Measurements from ENCODE around the gene MRPL10.

MRPL10 gene

GRCh38 chr17:47839071-47839470 lies 7.7 kb upstream of the MRPL10 start:
- no peak for DNase-seq (ENCODE audit: low spot score)

GRCh38 chr17:47838636-47839035 lies 7.3 kb upstream of the MRPL10 start:
- DNase-seq (ENCODE audit: low spot score) = no peak

- DNase-seq (ENCODE audit: low spot score) = no peak
Observed at GRCh38 chr17:47837401-47838039, 6.2 kb upstream of the MRPL10 start.

DNA sequence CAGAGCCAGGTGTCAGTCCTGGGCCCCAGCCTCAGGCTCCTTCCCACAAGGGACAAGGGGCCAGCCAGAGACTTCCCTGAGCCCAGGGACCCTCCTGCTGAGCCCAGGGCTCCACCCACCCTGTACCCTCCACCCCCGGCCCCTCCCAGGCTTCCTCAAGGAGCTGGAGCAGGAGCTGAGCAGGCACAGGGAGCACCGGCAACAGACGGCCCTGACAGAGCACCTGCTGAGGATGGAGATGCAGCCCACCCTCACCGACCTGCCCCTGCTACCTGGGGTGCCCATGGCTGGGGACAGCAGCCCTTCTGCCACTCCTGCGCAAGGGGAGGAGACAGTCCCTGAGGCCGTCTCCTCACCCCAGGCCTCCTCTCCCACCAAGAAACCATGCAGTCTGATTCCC lies 5.3 kb upstream of the MRPL10 start:
- no peak for DNase-seq (ENCODE audit: low spot score)

DNA sequence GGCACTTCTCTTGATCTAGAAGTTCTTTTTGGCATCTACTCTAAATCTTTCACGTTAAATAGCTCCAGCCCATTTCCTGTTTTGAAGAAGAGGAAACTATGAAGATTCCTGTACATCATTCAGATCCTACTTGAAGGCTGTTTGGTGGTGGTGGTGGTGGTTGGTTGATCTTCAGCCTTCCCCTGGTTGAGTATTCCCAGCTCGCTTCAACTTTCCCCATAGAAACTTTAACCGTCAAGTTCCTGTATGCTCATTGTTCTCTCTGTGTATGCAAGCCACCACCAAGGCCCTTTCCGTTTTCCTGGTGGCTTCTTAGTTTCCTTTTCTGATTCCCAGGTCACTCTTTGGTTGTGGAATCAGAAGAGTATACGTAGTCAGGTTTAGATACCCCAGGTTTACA lies 3.4 kb upstream of the MRPL10 start:
- DNase-seq (ENCODE audit: low spot score) = no peak

DNA sequence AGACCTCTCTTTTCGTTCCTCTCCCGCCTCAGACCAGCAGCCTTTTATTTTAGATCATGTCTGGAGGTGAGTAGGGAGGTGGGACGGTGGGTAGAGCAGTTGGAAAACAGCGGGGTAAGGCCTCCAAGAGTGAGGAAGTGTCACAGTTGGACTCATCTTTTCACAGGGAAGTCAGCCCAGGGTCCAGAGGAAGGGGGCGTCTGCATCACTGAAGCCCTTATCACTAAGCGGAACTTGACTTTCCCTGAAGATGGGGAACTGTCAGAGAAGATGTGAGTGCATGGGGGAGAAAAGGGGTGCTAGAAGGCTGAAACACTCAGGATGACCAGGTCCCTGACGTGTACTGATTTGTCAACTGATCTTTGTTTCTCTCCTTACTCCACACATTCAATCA lies 590 bp upstream of the MRPL10 start:
- DNase-seq (ENCODE audit: low spot score) = peak; percentile 67

- DNase-seq (ENCODE audit: low spot score) = no peak
Observed at GRCh38 chr17:47830396-47831002, 842 bp downstream of the MRPL10 start.

GRCh38 chr17:47829870-47830269 lies 1.5 kb downstream of the MRPL10 start:
- no peak for DNase-seq (ENCODE audit: low spot score)

GRCh38 chr17:47823519-47823918 lies 7.8 kb downstream of the MRPL10 start:
- no peak for DNase-seq (ENCODE audit: low spot score)

DNA sequence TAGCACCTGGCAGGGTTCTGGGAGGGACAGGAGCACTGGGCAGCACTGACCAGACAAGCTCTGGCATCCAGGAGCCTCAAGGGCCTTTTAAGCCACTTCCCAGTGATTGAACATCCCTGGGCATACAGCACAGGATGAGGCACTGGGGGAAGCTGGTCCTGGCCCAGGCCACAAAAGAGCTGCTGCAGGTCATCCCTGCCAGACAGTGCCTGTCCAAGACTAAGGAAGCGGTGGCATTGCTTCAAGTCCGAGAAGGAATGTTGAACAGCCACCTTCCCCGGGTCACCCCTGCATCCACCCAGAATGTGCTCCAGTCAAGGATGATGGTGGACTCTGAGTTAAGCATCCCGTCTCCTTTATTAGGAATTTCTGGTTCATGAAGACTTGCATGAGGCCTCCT lies 8.6 kb downstream of the MRPL10 start:
- no peak for DNase-seq (ENCODE audit: low spot score)

DNA sequence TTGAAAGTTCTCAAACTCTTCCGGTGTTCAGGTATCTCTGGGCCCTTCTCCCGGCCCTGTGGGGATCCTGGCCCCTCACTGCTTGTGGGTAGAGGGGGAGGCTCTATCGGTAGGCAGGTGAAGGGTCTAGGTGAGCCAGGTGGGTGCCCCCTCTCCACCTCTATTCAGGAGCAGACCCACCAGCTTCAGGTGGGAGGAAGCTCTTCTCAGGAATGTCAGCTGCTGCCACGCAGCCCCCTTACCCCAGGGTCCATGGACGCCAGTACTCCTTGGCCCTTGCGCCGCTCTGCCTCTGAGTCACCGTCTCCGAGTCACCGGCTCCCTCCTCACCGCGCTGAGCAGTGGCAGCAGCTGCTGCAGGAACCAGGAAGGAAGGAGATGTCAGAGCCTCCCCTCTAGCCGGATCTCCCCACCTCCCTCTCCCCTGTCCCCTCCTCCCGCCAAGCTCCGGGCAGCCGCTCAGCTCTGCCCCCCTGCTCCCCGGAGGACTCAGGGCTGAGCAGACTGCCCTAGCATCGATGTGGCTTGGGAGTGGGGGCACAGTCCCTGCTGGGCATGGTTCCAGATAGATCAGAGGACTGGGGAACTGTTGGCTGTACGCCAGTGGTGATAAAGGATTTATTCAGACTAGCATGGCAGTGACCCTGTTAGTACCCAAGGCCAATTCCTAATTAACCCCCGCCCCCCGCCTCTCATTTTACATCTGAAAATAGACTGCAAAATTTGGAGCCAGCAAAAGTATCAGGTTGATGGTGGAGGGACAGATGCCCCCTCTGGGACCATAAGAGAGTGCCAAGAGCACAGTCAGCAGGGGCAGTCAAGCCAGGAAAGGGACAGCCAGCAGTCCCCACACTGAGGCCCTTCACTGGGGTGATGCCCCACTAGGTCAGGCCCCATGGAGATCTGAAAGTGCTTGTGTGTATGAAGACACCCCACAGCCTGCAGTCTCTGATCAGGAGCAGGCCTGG lies 9.6 kb downstream of the MRPL10 start, which contains the start of gene OSBPL7:
Gene OSBPL7, minus strand, starts transcription at position 371 of the 968 bp plus-strand sequence. CDS start 1,516 bp downstream, outside the sequence.
- DNase-seq (ENCODE audit: low spot score) = peak; percentile 68

GRCh38 chr17:47821031-47821423 lies 10.3 kb downstream of the MRPL10 start:
- no peak for DNase-seq (ENCODE audit: low spot score)

DNA sequence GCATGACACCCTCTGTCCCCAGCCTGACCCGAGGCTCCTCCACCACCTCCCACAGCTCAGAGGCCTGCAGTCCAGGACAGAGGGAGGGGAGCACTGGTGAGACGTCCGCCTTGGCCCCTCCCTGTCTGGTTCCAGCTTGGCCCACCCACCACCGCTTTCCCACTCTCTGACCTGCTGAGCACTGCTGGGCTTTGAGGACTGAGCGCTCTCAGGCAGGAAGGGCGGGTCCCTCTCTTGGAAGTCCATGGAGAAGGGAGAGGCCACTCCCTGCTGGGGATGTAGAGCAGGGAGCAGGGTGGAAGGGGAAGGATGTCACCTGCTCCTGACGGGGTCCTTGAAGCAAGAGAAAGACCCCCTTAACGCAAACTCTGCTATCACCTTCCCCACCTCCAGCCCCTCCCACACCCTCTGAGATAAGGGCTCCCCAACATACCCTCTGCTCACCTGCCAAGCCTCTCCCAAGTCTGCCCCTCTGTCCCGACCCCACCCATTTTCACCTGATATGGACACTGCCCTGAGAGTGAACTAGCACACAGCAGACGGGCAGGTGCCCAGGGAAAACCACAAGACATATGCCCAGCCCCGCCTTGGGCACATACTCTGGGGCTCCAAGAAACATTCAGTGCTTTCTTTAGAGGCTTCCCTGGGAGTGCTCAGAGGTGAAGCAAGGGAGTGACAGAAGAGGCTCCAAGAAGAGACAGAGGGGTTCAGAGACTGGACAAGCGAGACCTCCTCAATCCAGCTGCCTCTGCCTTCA lies 11.1 kb downstream of the MRPL10 start:
- DNase-seq (ENCODE audit: low spot score) = no peak

GRCh38 chr17:47819475-47819874 lies 11.9 kb downstream of the MRPL10 start:
- DNase-seq (ENCODE audit: low spot score) = no peak

GRCh38 chr17:47818002-47818695 lies 13.2 kb downstream of the MRPL10 start:
- DNase-seq (ENCODE audit: low spot score) = no peak

- DNase-seq (ENCODE audit: low spot score) = no peak
Observed at GRCh38 chr17:47816947-47817346, 14.4 kb downstream of the MRPL10 start.

- no peak for DNase-seq (ENCODE audit: low spot score)
Observed at GRCh38 chr17:47816111-47816735, 15.1 kb downstream of the MRPL10 start.

GRCh38 chr17:47815106-47815918 lies 16.0 kb downstream of the MRPL10 start:
- no peak for DNase-seq (ENCODE audit: low spot score)

DNA sequence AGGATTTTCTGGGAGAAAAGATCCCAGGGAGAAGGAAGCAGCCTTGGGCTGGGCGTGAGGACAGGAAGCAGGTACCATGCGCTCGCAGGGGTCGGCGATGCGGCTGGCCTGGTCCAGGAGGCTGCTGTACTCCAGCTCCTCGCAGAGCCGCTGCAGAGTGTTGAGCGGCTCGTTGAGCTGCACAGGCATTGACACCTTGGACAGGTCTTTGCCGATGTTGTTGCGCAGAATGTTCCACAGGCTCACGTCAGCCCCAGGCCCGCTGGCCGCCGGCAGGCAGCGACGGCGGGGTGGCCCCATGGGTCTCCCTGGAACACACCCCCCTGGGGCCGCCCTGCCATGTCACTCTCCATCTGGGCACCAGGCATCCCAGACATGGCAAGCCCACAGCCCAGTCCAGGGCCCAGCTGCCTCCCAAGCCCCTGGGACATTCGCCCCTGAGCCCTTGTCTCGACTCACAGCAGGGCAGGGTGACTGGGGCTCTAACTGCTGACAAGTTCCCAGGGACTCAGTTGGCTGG lies 17.8 kb downstream of the MRPL10 start:
- no peak for DNase-seq (ENCODE audit: low spot score)

GRCh38 chr17:47813077-47813476 lies 18.3 kb downstream of the MRPL10 start:
- no peak for DNase-seq (ENCODE audit: low spot score)

Data from pons (tissue), 1 donor.